ENCODE data around the gene IRAK1BP1. TPM values are rescaled to one million over a fixed set of nuclear protein-coding genes. Genes with fewer than 3 reads are reported as not detected.

Gene IRAK1BP1
- total RNA-seq, 1 donor from 2014 or later = 3.5 TPM

Other genes with a start within 250 kb of the IRAK1BP1 start
- 34.2 and 35.7 TPM in 2 replicates for gene PHIP, start 210.7 kb downstream of the IRAK1BP1 start, total RNA-seq

Data from T-helper 2 cell treated with Interferon-gamma antibody and Interleukin-4, amounts not matched to agents 100 ng/mL and 5 ng/mL, for 36 hours (primary cell).